Stimulated activated CD4-positive, alpha-beta T cell treated with anti-CD3 and anti-CD28 coated beads, Interleukin-1b, Interleukin-23, amount 100 ng/mL, for 24 hours (primary cell): Measurements from ENCODE around the gene HMOX1.
"Not testable (repeated sequence)": the region's sequence is repeated elsewhere in the genome, so short reads cannot be mapped to it uniquely, and the experiment has no call there.

Experiments
- DNase-seq, 4 experiments: peaks; one replicate each; pipeline ENCODE4 v3.0.0-alpha.2; 2020; ENCODE audit warnings: low read depth in 4 of 4, low spot score in 1 of 4

The HMOX1 gene

GRCh38 chr22:35431483-35432227 lies 50.8 kb downstream of the HMOX1 start:
- DNase-seq: no peak

GRCh38 chr22:35432228-35432905 lies 51.5 kb downstream of the HMOX1 start:
- DNase-seq: no peak

- no peak for DNase-seq
These were observed 53.3 kb downstream of the HMOX1 start for GRCh38 chr22:35434061-35434710.

- no peak for DNase-seq
These were observed 54.4 kb downstream of the HMOX1 start for GRCh38 chr22:35435201-35435740.

GRCh38 chr22:35436421-35436820 lies 55.5 kb downstream of the HMOX1 start:
- DNase-seq: no peak

- DNase-seq: no peak
These were observed 56.2 kb downstream of the HMOX1 start for GRCh38 chr22:35437049-35437448.

- DNase-seq: not testable (repeated sequence)
These were observed 57.9 kb downstream of the HMOX1 start for GRCh38 chr22:35438673-35439364.

- DNase-seq: no peak
These were observed 58.4 kb downstream of the HMOX1 start for GRCh38 chr22:35439365-35439717.

GRCh38 chr22:35440129-35440528 lies 59.2 kb downstream of the HMOX1 start:
- DNase-seq: no peak

GRCh38 chr22:35441489-35442100 lies 60.7 kb downstream of the HMOX1 start:
- DNase-seq: no peak

GRCh38 chr22:35442471-35442870 lies 61.6 kb downstream of the HMOX1 start:
- no peak for DNase-seq

- DNase-seq: no peak
These were observed 62.4 kb downstream of the HMOX1 start for GRCh38 chr22:35443338-35443737.
